NCI-H524 (cell line): Measurements from ENCODE around the gene R3HCC1L.
"Not testable (repeated sequence)": the region's sequence is repeated elsewhere in the genome, so short reads cannot be mapped to it uniquely, and the experiment has no call there.

Source experiments
- DNase-seq, 2 experiments: peaks; one replicate each; lab custom pipeline; 2025; lab: John Stamatoyannopoulos, UW

Gene R3HCC1L

DNA sequence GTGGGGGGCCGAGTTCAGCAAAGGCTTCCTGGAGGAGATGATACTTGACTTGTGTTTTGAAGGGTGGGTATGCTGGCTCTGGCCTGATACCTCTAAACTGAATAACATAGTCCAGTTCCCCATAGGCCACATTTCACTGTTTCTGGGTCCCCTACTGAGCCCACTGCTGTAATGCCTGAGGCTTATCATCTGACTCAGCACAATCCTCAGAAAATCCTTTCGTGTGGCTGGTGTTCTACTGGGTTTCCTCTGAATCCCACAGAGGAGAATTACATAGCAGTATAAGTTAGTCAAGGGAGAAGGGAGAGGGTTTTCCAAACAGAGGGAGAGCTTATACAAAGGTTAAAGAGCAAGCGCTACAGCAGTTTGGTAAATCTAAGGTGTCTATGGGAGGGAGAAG is 2.8 kb upstream of the R3HCC1L start:
- DNase-seq: no peak

DNA sequence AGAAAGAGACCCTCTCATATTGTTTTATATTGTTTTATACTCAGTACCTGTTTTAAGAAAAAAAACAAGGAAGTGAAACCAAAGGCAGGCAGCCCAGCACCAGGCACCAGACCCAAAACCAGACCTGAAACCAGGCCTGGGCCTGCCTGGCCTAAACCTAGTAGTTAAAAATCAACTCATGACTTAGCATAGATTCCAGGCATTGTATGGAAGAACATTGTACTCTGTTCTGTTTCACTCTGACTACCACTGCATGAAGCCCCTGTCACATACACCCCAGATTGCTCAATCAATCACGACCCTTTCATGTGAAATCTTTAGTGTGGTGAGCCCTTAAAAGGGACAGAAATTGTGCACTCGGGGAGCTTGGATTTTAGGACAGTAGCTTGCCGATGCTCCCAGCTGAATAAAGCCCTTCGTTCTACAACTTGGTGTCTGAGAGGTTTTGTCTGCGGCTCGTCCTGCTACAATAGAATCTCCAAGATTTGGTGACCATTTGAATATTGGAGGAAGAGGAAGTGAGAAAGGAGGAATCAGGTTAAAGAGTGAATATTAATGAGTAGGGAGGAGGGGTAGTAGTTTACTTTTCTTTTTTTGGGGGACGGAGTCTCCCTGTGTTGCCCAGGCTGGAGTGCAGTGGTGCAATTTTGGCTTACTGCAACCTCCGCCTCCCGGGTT is 1.2 kb upstream of the R3HCC1L start:
- not testable (repeated sequence) for DNase-seq

DNA sequence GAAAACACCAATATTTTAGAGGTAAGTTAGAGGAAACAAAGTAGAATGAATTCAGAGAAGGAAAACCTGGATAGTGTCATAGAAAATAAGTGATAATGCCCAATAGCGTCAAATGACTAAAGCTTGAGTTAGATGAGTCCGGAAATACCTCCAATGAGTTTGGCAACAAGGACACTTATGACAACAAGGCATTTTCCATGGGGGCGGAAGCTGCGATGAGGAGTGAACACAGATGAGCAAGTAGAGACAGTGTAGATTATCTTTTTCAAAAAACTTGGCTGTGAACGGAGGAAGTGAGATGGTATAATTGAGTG is 383 bp upstream of the R3HCC1L start:
- no peak for DNase-seq

DNA sequence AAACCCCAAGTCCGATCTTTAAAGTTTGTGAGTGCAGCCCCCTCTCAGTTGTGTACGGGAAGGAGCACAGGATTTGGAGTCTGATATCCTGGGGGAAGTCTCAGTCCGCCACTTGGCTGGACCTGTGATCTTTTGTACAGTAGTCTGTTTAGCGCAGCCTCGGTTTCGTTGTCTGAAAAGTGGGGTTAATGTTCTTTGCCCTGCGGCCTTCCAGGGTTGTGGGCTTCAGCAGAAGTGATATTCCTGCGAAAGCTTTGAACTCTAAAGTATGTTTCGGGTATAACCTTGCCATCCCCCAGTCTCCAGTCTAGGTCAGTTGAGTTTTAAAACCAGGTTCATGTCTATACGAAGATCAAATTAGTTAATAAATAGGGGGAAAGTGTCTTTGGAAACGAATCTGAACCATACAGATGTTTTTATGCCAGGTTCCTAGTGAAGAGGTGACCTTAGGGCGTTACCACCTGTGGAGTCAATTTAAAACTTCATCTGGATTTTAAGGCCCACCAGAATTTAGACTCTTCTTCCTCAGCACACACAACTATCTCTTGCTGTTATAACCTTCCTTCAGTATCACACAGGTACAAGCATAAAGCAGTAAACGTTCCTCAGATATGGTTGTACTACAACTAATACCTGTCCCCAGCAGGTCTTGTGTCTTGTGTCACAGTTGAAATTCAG is 904 bp downstream of the R3HCC1L start:
- no peak for DNase-seq

DNA sequence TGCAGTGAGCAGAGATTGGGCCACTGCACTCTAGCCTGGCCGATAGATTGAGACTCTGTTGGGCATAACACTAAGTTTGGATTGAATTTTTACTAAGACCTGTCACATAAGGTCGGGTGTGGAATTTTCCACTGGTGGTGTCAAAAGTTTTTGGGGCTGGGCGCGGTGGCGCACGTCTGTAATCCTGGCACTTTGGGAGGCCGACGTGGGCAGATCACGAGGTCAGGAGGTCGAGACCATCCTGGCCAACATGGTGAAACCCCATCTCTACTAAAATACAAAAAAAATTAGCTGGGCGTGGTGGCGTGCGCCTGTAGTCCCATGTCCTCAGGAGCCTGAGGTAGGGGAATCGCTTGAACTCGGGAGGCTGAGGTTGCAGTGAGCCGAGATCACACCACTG is 2.3 kb downstream of the R3HCC1L start:
- DNase-seq: not testable (repeated sequence)

DNA sequence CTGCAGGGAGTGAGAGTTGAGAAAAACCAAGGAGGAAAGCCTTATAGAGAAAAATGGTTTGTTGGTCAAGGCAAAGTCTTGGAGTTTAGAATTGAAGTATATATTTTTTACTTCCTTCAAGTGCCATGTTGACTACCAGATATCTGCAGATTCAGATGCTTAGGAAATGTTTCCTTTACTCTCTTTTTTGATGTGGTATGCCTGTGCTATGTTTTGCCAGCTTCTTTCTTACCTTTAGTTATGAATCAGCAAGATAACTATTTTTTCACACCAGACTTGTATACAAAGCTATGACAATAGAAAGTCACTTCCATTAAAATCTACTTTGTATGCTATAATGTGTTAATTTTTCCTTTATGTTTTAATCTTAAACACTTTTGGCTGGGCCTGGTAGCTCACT is 3.6 kb downstream of the R3HCC1L start:
- DNase-seq: no peak

DNA sequence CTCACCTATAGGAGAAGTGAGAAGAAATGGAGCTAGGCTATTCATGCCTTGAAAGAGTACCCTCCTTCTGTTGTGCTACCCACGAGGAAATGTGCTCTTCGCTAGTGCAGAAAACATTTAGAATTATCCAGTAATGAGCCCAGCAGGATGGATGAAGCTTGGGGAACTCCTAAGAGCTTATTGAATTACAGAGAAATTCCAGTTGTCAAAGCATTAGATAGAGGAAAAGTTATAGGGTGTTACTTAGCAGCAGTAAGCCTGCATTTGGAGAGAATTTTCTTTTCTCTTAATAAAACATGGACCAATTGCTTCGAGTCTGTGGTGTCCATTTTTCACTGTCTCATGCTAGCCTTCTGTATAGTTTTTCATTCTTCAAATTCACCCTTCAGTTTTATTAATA is 5.0 kb downstream of the R3HCC1L start:
- no peak for DNase-seq

DNA sequence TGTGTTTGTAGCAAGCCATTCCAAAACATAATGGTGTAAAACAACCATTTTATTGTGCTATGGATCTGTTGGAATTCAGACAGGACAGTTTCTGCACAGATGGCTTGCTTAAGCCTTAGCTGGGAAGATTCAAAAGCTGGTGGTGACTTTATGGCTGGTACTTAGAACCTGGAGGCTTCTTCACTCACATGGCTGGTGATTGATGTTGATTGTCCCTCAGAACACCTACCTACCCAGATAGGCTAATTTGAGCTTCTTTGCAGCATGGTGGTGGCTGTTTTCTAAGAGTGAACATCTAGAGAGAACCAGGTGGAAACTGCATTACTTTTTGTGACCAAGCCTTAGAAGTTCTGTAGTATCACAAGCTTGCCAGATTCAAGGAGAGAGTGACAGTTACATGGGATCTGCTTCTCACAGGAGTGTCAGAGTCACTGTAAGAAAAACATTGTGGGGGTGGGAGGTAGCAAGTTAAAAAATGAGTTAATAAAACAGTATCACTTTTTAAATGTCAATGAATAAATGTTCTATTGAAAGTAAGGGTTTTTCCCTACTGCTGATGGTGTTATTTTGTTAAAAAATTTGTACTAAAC is 7.1 kb downstream of the R3HCC1L start:
- DNase-seq: peak in 1 of 2 experiments; percentile 15

DNA sequence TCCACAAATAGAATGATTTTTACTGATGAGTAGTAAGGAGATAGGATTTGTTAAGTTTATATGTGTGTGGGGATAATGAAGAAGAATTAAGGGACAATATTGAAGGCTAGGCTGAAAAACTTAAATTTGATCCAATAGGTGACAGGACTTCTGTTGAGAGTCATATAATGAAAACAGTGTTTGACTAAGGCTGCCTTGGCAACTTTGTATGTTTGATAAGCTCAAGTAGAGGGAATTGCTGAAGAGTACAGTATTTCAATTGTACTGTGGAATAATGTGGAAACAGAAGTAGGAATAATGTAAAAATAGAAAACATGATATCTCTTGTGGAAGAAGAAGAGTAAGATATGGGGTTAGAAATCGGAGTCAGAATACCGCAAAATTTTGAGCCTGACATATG is 10.5 kb downstream of the R3HCC1L start:
- no peak for DNase-seq

DNA sequence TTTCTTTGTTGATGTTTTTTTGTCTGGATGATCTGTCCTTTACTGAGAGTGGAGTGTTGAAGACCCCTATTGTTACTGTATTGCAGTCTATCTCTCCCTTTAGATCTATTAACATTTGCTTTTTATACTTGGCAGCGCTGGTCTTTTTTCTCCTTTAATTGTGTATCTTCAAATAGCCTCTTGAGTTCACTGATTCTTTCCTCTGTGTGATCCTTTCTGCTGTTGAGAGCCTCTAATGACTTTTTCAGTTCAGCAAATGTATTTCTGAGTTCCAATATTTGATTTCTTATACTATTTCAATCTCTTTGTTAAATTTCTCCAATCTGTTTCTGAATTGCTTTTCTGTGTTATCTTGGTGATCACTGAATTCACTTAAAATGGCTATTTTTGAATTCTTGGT is 15.4 kb downstream of the R3HCC1L start:
- no peak for DNase-seq

DNA sequence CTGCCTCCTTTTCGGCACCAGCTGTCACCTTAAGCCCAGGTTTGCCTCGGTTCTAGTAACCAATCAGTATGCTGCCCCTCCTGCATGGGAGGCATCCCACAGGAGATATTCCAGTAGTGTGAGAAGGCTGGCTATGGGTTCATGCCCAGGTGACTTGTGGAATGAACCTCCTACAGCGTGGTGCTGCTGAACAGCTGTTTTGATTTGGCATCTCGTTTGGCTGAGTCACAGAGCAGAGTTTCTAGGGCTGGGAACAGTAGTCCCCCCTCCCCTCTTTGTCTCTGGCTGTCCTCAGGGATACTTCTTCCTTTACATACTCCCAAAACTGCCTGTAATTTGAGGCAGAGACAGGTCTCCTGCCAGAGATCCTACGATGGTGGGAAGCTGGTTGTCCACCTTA is 16.1 kb downstream of the R3HCC1L start:
- no peak for DNase-seq

DNA sequence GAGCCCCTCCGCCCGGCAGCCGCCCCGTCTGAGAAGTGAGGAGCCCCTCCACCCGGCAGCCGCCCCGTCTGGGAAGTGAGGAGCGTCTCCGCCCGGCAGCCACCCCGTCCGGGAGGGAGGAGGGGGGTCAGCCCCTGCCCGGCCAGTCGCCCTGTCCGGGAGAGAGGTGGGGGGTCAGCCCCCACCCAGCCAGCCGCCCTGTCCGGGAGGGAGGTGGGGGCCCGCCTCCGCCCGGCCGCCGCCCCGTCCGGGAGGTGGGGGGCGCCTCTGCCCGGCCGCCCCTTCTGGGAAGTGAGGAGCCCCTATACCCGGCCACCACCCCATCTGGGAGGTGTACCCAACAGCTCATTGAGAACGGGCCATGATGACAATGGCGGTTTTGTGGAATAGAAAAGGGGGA is 18.3 kb downstream of the R3HCC1L start:
- not testable (repeated sequence) for DNase-seq

DNA sequence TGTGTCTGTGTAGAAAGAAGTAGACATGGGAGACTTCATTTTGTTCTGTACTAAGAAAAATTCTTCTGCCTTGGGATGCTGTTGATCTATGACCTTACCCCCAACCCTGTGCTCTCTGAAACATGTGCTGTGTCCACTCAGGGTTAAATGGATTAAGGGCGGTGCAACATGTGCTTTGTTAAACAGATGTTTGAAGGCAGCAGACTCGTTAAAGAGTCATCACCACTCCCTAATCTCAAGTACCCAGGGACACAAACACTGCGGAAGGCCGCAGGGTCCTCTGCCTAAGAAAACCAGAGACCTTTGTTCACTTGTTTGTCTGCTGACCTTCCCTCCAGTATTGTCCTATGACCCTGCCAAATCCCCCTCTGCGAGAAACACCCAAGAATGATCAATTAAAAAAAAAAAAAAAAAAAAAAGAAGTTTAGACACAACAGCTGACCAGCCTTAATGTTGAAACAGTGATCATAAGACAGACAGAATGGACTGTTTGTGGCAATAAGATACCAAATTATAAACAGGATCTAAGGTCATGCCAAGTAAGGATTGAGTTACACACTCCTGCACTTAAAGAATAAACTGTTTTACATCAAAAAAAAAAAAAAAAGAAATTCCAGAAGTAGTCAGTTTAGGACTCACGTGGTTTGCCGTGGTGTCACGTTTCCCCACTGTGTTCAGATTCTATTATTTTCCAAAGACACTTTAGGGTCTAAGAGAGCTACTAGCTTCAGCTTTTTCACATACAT is 18.9 kb downstream of the R3HCC1L start:
- peak in 1 of 2 experiments; percentile 16 for DNase-seq

DNA sequence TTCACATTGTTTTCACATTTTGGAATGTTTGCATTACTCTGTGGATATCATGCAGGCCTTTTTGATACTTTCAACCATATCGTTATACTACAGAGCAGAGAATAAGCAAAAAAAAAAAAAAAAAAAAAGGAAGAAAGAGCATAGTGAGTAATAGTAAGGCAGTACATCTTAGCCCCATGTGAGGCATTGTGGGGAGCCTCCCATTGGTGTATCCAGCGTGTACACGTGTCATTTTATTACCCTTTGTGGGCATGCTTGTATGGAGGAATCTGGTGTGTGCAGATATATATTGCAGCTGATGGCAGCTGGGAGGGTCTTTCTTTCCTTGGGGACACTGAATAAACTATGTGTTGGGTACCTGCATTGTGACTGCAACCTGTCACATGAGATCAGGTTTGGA is 19.6 kb downstream of the R3HCC1L start:
- DNase-seq: no peak

DNA sequence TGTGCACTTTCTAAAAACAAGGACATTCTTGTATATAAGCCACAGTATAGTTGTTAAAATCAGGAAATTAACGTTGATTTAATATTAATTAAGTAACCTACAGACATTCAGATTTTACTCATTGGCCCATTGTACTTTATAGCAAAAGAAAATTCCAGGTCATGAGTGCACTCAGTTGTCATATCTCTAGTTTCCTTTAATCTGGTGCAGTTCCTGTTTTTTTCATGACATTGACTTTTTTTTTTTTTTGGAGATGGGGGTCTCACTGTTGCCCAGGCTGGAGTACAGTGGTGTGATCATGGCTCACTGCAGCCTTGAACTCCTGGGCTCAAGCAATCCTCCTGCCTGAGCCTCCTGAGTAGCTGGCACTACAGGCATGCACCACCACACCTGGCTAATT is 24.1 kb downstream of the R3HCC1L start:
- DNase-seq: no peak

DNA sequence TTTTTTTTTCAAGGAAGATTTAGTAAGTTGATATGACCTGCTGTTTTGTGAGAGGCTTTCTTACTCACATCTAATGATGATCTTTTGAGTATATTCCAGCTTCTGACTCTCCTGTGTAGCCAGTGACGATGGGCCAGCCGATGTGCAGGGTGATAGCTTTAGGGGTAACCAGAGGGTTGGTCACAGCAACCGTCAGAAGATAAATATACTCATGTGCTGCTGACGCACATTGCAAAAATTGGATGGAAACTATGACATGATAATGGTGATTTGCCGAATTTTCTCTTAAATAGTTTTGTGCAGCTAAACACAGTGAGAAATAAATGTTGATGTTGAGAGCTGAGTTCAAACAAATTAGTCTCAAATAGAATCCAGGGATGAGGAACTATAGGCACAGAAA is 29.5 kb downstream of the R3HCC1L start:
- no peak for DNase-seq

DNA sequence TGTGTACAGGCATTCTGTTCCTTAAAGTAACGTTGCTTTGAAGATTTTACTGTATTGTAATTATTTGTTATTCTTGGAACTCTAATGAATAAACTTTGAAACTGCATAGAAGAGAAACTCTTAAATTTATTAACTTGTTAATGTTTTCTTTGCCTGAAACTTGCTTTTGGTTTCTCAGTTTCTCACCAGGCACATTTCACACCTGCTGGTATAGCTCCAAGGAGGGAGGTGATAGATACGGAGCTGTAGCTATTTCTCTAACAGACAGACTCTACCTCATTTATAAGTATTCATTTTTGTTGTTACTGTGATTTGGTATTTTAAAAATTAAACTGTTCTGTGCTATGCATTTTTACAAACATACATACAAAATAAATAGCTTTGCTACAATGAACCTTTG is 32.7 kb downstream of the R3HCC1L start:
- no peak for DNase-seq

DNA sequence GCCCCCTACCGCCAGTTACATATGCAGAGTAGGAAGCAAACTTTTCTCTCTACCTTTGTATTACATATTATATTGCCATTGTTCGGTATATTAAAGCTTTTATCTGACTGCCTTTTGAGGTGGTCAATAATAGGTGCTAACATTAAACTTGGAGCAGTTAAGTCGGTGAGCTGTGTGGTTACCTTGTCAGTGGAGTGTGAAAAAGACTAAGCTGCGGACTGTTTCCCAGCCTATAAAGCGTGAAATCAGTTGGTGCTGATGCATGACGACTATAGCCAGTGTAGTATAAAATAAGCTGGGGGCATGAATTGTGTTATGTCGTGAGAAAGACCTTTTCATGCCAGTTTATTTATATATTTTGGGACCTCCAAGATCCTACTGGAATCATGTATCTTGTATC is 33.7 kb downstream of the R3HCC1L start:
- no peak for DNase-seq

DNA sequence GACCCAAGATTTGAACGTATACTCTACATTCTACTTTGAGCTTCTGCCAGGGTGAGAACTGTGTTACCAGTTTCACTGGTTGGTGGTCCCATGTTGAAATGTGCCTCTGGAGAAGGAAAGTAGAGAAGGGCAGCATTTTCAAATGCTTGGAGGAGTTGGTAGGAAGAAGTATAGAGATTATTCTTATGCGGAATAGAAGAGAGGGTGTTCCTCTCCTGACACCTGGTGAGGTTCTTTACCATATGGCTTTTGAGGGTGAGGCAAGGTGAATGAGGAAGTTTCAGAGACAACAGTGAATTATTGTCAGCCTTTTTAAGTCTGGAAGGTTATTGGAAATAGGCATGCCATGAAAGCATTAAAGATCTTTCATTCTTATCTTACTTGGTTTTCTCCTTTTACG is 34.3 kb downstream of the R3HCC1L start:
- DNase-seq: no peak

DNA sequence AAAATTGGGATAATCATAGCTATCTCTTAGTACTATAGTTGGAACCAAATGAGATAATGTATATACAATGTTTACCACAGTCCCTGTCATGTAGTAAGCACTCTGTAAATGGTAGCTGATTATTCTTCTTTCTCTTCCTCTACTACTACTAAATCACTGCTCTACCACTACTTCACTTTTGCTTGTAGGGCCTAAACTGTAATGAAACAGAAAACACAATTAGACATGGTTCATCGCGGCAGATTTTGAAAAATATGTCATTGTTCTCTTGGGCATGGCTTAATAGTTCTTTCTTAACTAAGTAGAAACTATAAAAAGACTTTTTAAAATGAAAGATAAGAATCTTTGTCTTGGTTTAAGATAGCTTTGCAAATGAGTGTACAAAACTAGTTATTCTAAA is 34.9 kb downstream of the R3HCC1L start:
- DNase-seq: no peak

DNA sequence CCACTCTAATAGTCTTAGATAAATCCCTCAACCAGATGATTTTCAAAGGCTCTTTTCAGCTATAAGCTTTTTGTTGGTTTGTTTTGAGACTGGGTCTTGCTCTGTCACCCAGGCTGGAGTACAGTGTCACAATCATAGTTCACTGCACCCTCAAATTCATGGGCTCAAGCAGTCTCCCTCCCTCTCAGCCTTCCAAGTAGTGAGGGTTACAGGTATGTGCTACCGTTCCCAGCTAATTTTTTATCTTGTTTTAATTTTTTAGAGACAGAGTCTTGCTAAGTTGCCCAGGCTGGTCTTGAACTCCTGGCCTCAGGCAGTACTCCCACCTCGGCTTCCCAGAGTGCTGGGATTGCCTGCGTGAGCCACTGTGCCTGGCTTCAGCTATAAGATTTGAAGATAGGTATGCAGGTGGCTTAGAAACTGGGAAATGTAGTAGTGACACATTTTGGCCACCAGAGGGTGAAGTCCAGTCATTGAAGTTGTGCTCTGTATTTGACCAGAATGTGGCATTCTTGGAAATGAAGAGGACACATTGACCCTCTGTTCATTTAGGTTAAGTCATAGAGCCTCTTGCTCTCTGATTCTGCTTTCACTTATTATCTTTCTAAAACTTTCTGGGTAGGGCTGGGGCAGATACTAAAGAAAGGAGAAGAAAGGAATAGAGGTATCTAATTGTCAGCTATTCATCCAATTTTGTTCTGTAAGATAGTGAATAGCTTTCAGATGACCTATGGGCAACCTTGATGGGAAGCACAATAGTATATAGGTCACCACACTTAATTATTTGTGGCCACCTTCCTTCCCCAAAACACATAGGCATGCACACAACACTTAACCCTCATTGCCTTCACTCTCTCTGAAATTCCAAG is 36.0 kb downstream of the R3HCC1L start:
- peak in 1 of 2 experiments; percentile 24 for DNase-seq

DNA sequence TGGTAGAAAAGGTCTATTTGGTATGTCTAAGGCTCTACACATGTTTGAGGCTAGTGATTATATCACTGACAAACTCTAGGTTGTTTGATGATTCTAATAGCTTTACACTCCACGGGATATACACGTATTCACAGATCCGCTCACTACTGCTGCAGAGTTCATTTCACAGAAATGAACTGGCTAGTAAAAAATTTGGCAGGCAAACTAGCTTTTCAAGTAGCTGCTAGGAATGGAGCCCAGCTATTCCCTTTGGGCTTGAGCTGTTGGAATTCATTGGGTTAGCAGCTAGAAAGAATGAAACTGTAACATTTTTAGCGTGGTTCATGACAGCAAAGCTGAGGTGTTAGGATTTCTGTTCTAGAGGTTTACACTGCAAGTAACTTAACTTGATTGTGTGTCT is 37.6 kb downstream of the R3HCC1L start:
- no peak for DNase-seq
